CD4-positive, alpha-beta T cell treated with Interleukin-10 for 1 hour (primary cell): ENCODE data around the gene C5orf58.

Experiments
- DNase-seq: peaks from one replicate; pipeline ENCODE4 v3.0.0-alpha.2; 2020

C5orf58 gene

DNA sequence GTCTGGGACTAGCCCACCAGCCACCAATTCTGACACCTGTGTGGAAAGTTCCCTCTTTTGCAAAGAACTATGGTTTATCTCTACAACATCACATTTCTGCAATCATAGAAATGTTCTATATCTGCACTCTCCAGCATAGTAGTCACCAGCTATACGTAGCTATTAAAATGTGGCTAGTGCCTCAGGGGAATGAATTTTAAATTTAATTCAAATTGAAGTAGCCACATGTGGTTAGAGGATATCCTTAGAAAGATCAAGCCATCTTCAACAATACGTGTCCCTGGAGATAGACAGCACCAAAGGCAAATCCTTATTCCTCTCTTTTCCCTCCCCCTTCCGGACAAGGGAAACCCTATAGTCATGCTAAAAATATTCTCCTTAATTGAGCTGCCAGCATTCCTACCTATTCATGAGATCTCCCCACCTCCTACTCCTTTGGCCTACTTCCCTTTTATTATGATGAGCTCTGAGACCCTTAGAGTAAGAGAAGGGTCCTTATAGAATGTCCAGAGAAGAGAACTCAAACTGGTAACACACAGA lies 53.7 kb downstream of the C5orf58 start:
- DNase-seq = no peak

DNA sequence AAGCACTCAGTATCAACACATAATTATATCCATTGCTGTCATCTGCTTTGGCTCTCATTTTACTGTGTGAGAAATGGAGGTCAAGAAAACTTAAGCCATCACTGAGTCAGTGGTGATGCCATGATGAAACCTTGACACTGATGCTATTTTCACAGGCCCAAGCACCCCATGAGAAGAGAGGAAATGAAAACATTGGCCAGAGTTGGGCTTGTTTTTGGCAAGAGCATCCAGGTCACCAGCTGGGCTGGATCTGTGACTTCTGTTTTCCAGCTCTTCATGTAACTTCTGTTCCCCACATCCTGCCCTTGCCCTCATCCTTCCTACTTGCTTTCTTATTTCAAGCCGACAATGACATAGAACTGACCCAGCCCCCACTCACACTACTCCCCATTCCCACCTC lies 54.7 kb downstream of the C5orf58 start:
- no peak for DNase-seq

DNA sequence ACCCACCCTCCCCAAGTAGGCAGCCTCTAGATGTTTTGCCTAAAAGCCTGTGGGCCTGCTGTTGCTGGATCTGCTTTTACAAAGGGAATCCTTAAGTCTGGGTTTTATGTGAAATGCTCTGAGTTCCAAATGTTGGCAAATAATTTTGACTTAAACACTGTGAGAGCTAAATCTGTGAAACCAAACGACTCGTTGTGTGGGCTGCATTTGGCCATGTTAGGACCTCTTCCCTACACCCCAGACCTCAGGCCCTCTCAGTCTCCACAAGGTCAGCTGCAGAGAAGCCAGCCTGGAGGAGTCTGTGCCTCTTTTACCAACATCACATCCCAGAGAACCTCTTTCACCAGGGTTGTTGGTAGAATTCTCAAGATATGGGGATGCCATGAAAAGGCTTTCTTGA lies 55.4 kb downstream of the C5orf58 start:
- DNase-seq = no peak

DNA sequence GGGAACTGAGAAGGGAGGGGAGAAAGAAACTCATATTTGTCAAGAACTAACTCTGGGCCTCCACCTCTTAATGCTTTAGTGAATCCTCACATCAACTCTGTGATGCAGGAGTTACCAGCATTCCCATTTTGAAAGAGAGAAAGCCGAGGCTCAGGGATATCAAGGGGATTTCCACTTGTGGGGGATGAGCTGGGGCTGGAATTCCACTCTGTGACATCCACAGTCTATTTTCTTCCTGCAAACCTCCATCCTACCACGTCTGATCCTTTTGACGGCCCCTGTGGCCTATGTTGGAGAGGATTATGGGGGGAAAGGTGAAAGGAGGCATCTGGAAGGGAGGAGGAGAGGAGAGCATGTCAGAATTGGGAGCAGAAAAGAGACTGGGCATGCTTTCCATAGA lies 55.8 kb downstream of the C5orf58 start:
- DNase-seq = no peak

DNA sequence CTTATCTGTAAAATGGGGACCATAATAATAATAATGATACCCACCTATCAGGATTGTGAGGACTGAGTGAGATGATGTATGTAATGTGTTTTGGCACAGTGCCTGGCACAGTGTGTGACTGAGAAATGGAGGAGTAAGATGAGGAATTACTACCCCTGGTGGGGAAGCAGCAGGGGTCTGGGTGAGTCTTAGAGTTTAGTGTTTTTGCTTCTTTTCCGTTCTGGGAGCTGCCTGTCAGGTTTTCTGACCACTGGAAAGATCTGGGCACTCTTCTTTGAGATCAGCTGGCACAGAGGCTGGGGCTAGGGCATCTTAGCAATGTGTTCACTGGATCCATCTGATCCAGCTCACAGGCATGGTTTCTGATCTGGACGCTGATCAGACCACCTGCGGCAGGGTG lies 56.3 kb downstream of the C5orf58 start:
- DNase-seq = no peak

DNA sequence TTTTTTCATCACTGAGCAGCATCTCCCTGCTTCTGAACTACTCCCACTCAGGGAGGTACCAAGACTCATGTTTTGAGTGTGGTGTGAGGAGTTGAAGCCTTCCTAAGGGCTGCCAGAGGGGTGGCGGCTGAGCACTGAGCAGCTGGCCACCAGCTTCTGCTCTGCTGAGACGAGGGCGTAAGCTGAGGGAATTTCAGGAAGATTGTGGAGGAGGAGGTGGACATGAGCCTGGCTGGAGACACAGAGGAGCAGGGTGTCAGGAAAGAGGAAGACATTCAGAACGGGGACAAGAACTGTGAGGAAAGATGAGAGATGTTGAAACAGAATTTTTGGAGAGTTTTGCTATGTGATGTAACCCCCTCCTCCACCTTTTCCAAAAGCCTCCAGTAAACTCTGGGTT lies 57.0 kb downstream of the C5orf58 start:
- DNase-seq = no peak

DNA sequence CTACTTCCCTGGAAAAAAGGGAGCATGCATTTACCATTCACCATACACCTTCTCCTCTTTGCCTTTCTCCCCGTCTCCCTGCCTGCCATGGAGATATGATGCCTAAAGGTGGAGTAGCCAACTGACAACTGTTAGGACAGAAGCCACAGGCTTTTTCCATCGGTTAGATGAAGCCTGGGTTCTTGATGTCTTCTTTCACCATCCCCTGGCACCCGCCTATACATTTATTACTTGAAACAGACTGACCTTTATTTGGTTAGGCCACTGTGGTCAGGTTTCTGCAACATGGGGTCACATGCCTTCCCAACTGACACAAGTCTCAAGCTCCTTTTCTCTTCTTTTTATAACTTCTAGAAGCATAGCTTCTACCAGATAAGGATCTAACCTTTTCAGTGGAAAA lies 57.7 kb downstream of the C5orf58 start:
- no peak for DNase-seq

DNA sequence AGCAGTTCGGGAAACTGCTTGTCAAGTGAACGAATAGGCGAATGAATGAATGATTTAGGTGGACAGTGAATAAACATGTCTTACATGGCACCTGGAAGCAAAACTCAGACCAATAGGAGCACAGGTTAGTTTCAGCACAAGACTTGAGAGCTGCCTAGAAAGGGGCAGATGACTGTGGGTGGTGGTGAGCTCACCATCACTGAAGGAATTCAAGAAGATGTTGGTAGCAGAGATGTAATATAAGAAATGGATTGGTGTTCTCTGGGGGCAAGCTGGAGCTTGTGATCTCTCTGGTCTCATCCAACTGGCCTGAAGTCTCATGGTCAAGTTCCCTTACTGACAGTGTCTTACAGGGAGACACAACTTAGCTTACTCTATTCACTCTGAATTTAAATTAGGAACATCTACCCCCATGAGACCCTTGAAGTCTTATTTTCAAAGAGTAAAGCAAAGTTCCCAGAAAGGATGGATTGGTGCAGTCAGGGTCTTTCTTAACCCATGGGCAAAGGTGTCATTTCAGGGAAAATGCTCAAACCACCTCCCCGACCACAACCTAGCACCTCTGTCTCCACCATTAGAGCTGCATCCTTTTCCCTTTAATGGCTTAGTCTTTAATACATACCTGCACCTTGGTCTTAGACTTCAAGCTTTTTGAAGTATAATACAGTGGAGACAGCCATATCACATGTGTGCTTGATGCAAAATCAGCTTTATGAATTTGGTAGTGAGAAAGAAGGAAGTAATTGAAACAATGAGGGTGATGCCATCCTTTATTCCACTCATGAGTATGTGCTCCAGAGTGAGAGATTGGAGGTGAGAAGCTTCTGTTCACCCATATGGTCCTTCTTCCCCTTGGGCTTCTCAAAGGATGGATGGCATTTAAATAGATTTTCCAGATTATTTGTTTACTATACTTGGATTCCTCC lies 59.7 kb downstream of the C5orf58 start:
- DNase-seq = peak; percentile 41

DNA sequence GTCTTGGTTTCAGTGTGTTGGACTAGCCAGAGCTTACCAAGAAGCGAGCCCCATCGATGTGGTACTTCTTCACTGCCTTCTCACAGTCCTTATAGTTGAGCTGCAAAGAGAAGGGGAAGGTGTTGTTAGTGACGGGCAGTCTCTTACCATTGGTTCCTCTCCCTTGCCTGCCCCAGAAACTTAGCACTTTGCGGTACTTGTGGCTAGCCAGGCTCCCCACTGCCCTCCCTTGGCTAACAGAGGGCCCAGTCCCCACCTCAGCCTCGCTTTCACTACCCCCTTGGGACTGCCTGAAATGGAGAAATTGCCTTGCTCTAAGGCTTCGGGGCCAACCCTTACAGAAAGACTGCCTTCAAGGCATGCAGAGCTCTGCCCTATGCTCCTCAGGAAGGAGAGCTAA lies 60.5 kb downstream of the C5orf58 start:
- peak; percentile 79 for DNase-seq

DNA sequence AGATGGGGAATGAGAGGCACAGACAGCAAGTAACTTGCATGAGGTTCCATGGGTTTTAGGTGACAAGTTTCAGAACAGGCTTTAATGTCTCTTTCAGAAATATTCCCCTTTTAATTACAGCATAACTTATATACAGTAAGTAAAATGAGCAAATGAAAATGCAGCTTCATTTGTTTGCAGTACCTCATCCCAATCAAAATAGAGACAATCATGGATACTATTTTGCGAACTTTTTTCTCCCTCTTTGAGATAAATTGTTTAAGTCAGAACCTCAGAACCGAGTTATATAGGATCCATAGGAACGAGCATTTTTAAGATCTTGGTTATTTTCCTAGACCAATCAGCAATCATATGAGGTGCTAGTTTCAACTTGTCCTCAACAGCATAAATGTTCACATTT lies 61.3 kb downstream of the C5orf58 start:
- DNase-seq = no peak

DNA sequence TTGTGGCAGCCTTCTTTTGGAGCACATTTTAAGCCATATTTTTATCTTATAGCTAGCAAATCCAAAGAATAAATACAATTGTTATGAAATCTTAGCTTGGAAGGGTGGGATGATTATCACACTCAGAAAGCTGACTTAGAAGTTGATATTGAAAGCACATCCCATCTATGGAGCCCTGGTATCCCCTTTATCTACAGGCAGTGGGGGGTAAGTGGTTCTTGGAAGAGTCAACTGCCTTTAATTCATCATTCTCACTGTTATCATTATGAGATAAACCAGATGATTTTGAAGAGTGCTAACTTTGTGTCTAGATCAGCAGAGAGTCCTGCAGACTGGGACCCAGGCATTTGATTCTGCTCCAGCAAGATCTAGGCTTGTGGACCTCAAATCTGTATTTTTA lies 61.8 kb downstream of the C5orf58 start:
- no peak for DNase-seq
